Lung (tissue), 12 donors: ENCODE results near the gene GPC6. TPM values are rescaled to one million over a fixed set of nuclear protein-coding genes. Genes with fewer than 3 reads are reported as not detected.

Source experiments
- ATAC-seq: fragments of 200-7000 bp; cut with Tn5 transposase; one replicate; pipeline ENCODE4 v1.9.1; 2020; ENCODE audit warnings: moderate number of reproducible peaks; ENCODE audit not compliant: insufficient read depth, low FRiP score
- DNase-seq, 3 donors: peaks; one replicate each; pipeline ENCODE4 v3.0.0-alpha.2; 2013 to 2017
- H3K27ac ChIP-seq, 2 donors: one replicate each; pipeline ENCODE4 v1.5.1; 2013; ENCODE audit warnings: mild to moderate bottlenecking in 2 of 2, moderate library complexity in 2 of 2, control low read depth in 1 of 2, inconsistent platforms in 1 of 2, low read depth in 1 of 2, low read length in 1 of 2
- H3K27me3 ChIP-seq, 3 donors: one replicate each; pipeline ENCODE4 v1.5.1; 2013; ENCODE audit warnings: low read length in 2 of 3; ENCODE audit not compliant: control insufficient read depth in 3 of 3, insufficient read depth in 3 of 3
- H3K36me3 ChIP-seq, 4 donors: one replicate each; pipeline ENCODE4 v1.5.1; 2013; ENCODE audit warnings: low read length in 4 of 4, mild to moderate bottlenecking in 1 of 4, moderate library complexity in 1 of 4; ENCODE audit not compliant: control insufficient read depth in 4 of 4, insufficient read depth in 4 of 4
- H3K4me1 ChIP-seq, 5 donors: one replicate each; pipeline ENCODE4 v1.5.1; 2013; ENCODE audit warnings: low read length in 5 of 5, mild to moderate bottlenecking in 2 of 5, moderate library complexity in 1 of 5; ENCODE audit not compliant: control insufficient read depth in 5 of 5, insufficient read depth in 5 of 5
- H3K4me3 ChIP-seq: one replicate; pipeline ENCODE4 v1.5.1; 2013; ENCODE audit warnings: mild to moderate bottlenecking, control low read depth, moderate library complexity
- H3K9ac ChIP-seq, 2 donors: one replicate each; pipeline ENCODE4 v1.5.1; 2013; ENCODE audit warnings: low read length in 2 of 2, control low read depth in 1 of 2; ENCODE audit not compliant: insufficient read depth in 1 of 2
- H3K9me3 ChIP-seq, 4 donors: one replicate each; pipeline ENCODE4 v1.5.1; 2013; ENCODE audit warnings: low read length in 3 of 4, mild to moderate bottlenecking in 1 of 4, moderate library complexity in 1 of 4; ENCODE audit not compliant: control insufficient read depth in 4 of 4, insufficient read depth in 3 of 4
- CTCF ChIP-seq: IDR thresholded peaks from 2 replicates; pipeline ENCODE4 v1.5.1; 2012; ENCODE audit warnings: mild to moderate bottlenecking; ENCODE audit errors: control extremely low read depth, extremely low read depth
- WGBS, 2 donors: extraction: QIAGEN DNeasy Blood & Tissue Kit; methylation state at CpG; one replicate each; pipeline ENCODE4 v1.1.7; 2013; 5-methylcytosine and 5-hydroxymethylcytosine counted together
- polyA plus RNA-seq, 2 donors: library from polyadenylated mRNA; stranded (reverse); fragments of 200-250 nt; gene quantifications; one replicate each; pipeline ENCODE4 v1.2.1, GENCODE V29; 2013
- total RNA-seq, 2 donors: library from RNA; depleted of rRNA in 1 of 2; stranded (reverse); fragments of >200 nt in 1 of 2; gene quantifications; one replicate each; pipeline ENCODE4 v1.2.1, GENCODE V29; 2014 to 2021
- donor health status: control.
- donor health status: control.
- donor health status: Bipolar disorder and iron deficiency.
- donor health status: healthy.
- donor health status: DM: yes; HTN: yes; CAD: no.

The GPC6 gene
- total and polyA plus RNA-seq, 4 donors: 0.45 to 31.4 (median 4.8) TPM

GRCh38 chr13:93736909-93737308 lies 510.3 kb downstream of the GPC6 start:
- WGBS, 2 donors: 81 to 84% methylated on average over 3 of the region's 3 CpGs
- Histone ChIP-seq H3K4me1 (no peaks in the 10 kb centered on the region), H3K4me3 (no peak overlapping the region), H3K27ac (no peak overlapping the region), H3K36me3 (no peaks in the 10 kb centered on the region), H3K9ac (no peak overlapping the region), H3K27me3 (no peaks in the 10 kb centered on the region), H3K9me3 (no peaks in the 10 kb centered on the region)
- DNase-seq (no peak), ATAC-seq (no peak)
- no peak for TF ChIP-seq CTCF

- Histone ChIP-seq H3K4me1 (no peaks in the 10 kb centered on the region), H3K27ac (no peak overlapping the region), H3K9me3 (no peaks in the 10 kb centered on the region), H3K9ac (no peak overlapping the region), H3K27me3 (no peaks in the 10 kb centered on the region), H3K4me3 (no peak overlapping the region), H3K36me3 (no peaks in the 10 kb centered on the region)
- TF ChIP-seq CTCF: no peak
- ATAC-seq (no peak), DNase-seq (no peak)
- WGBS, 2 donors: 50 to 56% methylated on average over 1 of the region's 1 CpG
These were observed 513.7 kb downstream of the GPC6 start for GRCh38 chr13:93740334-93740733.

- ATAC-seq: no peak
- H3K9me3 ChIP-seq: no peaks in the 10 kb centered on the region
- no peaks in the 10 kb centered on the region for H3K36me3 ChIP-seq
- H3K27me3 ChIP-seq: no peaks in the 10 kb centered on the region
- no peak for DNase-seq
- no peak overlapping the region for H3K27ac ChIP-seq
- 86 to 89% methylated on average over 5 of the region's 5 CpGs for WGBS, 2 donors
- no peak overlapping the region for H3K4me3 ChIP-seq
- no peak for TF ChIP-seq CTCF
- no peaks in the 10 kb centered on the region for H3K4me1 ChIP-seq
- no peak overlapping the region for H3K9ac ChIP-seq
These were observed 517.4 kb downstream of the GPC6 start for GRCh38 chr13:93744033-93744432.

- DNase-seq (no peak), ATAC-seq (no peak)
- TF ChIP-seq CTCF: no peak
- Histone ChIP-seq H3K27ac (no peak overlapping the region), H3K9me3 (no peaks in the 10 kb centered on the region), H3K36me3 (no peaks in the 10 kb centered on the region), H3K27me3 (no peaks in the 10 kb centered on the region), H3K4me3 (no peak overlapping the region), H3K4me1 (no peaks in the 10 kb centered on the region), H3K9ac (no peak overlapping the region)
- 42 to 76% methylated on average over 1 of the region's 1 CpG for WGBS, 2 donors
These were observed 518.3 kb downstream of the GPC6 start for GRCh38 chr13:93744886-93745285.
